ENCODE measurements around the gene A1CF. TPM values are rescaled to one million over a fixed set of nuclear protein-coding genes. Genes with fewer than 3 reads are reported as not detected.
"Not testable (repeated sequence)": the region's sequence is repeated elsewhere in the genome, so short reads cannot be mapped to it uniquely, and the experiment has no call there.

The A1CF gene
- total RNA-seq, 1 experiment from 2014 or later = not detected

GRCh38 chr10:50772042-50772441 lies 113.4 kb downstream of the A1CF start:
- H2AFZ ChIP-seq; H3K4me3 ChIP-seq; H3K27ac ChIP-seq; DNase-seq; H3K9me2 ChIP-seq (ENCODE audit: insufficient read depth); intact Hi-C loops (cut with micrococcal nuclease; ENCODE audit: unreplicated experiment); BruUV-seq (replicated peaks); H3K4me1 ChIP-seq (replicated peaks; ENCODE audit: insufficient read depth); H3K36me3 ChIP-seq (ENCODE audit: low read depth); CTCF ChIA-PET; POLR2A ChIA-PET (ENCODE audit: unreplicated experiment); H3K9me3 ChIP-seq (ENCODE audit: insufficient read depth, low read depth); H3F3A ChIP-seq (ENCODE audit: insufficient read depth, low read depth); H3K27me3 ChIP-seq (ENCODE audit: insufficient read depth, low read depth); H3K79me2 ChIP-seq (ENCODE audit: low read depth); H4K20me1 ChIP-seq (ENCODE audit: insufficient read depth); H3K4me2 ChIP-seq: not testable (repeated sequence)

GRCh38 chr10:50766774-50767513 lies 118.5 kb downstream of the A1CF start:
- BruUV-seq (replicated peaks); H3K9me3 ChIP-seq (ENCODE audit: insufficient read depth, low read depth); POLR2A ChIA-PET (ENCODE audit: unreplicated experiment); H3K27ac ChIP-seq; H3K79me2 ChIP-seq (ENCODE audit: low read depth); intact Hi-C loops (cut with micrococcal nuclease; ENCODE audit: unreplicated experiment); H3K4me3 ChIP-seq; H2AFZ ChIP-seq; H3K9me2 ChIP-seq (ENCODE audit: insufficient read depth); H3K4me1 ChIP-seq (replicated peaks; ENCODE audit: insufficient read depth); DNase-seq; CTCF ChIA-PET; H4K20me1 ChIP-seq (ENCODE audit: insufficient read depth); H3K4me2 ChIP-seq; H3K27me3 ChIP-seq (ENCODE audit: insufficient read depth, low read depth); H3F3A ChIP-seq (ENCODE audit: insufficient read depth, low read depth); H3K36me3 ChIP-seq (ENCODE audit: low read depth): not testable (repeated sequence)

Other genes starting within 250 kb of the A1CF start
- gene ASAH2B, start 145.7 kb downstream of the A1CF start, total RNA-seq (2021) = 3.8 TPM in 2 replicates
- 0.68 and 0.70 TPM in 2 replicates for gene PRKG1, start 188.9 kb upstream of the A1CF start, total RNA-seq (2021)